HL-60 (cell line): ENCODE data around the gene KRT38.
"Not testable (repeated sequence)": the region's sequence is repeated elsewhere in the genome, so short reads cannot be mapped to it uniquely, and the experiment has no call there.

Source experiments
- DNase-seq, 2 experiments: peaks; one replicate each; pipeline ENCODE4 v3.0.0-alpha.2; 2010 to 2020; ENCODE audit warnings: low read depth in 1 of 2, low spot score in 1 of 2
- H3K27ac ChIP-seq: fragments of 250-450 bp; sonication (Bioruptor Pico); replicated peaks from 2 replicates; pipeline ENCODE4 v1.5.1; 2020; ENCODE audit warnings: mild to moderate bottlenecking, moderate library complexity
- H3K27me3 ChIP-seq: fragments of 250-450 bp; sonication (Bioruptor Pico); 2 replicates; pipeline ENCODE4 v1.5.1; 2021; ENCODE audit warnings: mild to moderate bottlenecking, moderate library complexity; ENCODE audit not compliant: insufficient read depth, poor library complexity, severe bottlenecking
- H3K4me3 ChIP-seq: replicated peaks from 2 replicates; pipeline ENCODE4 v1.5.1; 2011; ENCODE audit warnings: mild to moderate bottlenecking, control low read depth, low read length; ENCODE audit not compliant: insufficient read depth
- GABPA ChIP-seq: IDR thresholded peaks from 2 replicates; pipeline ENCODE4 v1.6.1; 2012; ENCODE audit warnings: low read depth
- POLR2AphosphoS5 ChIP-seq: IDR thresholded peaks from 2 replicates; pipeline ENCODE4 v1.6.1; 2012; ENCODE audit warnings: low read depth
- SPI1 ChIP-seq: IDR thresholded peaks from 2 replicates; pipeline ENCODE4 v1.6.1; 2012; ENCODE audit warnings: low read depth, mild to moderate bottlenecking, borderline replicate concordance
- TF ChIP-seq, protein P1 (sequence below): IDR thresholded peaks from 2 replicates; pipeline ENCODE4 v1.6.1; 2012; ENCODE audit warnings: low read depth; ENCODE audit not compliant: insufficient replicate concordance
- TF ChIP-seq, protein P2 (sequence below): IDR thresholded peaks from one replicate; pipeline ENCODE4 v1.5.1; 2011; ENCODE audit warnings: low read length, control low read depth, inconsistent platforms; ENCODE audit not compliant: insufficient read depth

The KRT38 gene

DNA sequence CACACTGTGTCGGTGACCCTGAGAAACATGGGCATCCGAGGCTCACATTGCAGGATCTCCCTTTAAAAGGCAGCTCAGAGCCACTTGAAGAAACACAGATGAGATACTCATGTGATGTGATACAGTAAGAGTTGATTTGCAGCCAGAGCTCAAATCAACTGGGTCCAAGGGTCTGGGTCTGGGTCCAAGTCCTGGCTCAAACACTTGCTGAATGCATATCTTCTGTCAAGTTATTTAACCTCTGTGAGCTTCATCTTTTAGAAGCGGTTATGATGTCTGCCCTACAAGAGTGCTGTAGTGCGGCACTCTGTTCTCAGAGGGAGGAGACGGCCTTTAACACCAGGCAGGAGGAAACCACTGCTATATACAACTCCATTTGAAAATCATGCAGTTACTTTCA, 6.4 kb downstream of the KRT38 start:
- H3K4me3 ChIP-seq, result no peak overlapping the region
- peaks cover 4% of the 10 kb centered on the region for H3K27me3 ChIP-seq
- no peak for TF ChIP-seq POLR2AphosphoS5
- TF ChIP-seq GABPA, result no peak
- TF ChIP-seq, protein P1, sequence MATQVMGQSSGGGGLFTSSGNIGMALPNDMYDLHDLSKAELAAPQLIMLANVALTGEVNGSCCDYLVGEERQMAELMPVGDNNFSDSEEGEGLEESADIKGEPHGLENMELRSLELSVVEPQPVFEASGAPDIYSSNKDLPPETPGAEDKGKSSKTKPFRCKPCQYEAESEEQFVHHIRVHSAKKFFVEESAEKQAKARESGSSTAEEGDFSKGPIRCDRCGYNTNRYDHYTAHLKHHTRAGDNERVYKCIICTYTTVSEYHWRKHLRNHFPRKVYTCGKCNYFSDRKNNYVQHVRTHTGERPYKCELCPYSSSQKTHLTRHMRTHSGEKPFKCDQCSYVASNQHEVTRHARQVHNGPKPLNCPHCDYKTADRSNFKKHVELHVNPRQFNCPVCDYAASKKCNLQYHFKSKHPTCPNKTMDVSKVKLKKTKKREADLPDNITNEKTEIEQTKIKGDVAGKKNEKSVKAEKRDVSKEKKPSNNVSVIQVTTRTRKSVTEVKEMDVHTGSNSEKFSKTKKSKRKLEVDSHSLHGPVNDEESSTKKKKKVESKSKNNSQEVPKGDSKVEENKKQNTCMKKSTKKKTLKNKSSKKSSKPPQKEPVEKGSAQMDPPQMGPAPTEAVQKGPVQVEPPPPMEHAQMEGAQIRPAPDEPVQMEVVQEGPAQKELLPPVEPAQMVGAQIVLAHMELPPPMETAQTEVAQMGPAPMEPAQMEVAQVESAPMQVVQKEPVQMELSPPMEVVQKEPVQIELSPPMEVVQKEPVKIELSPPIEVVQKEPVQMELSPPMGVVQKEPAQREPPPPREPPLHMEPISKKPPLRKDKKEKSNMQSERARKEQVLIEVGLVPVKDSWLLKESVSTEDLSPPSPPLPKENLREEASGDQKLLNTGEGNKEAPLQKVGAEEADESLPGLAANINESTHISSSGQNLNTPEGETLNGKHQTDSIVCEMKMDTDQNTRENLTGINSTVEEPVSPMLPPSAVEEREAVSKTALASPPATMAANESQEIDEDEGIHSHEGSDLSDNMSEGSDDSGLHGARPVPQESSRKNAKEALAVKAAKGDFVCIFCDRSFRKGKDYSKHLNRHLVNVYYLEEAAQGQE, result no peak
- TF ChIP-seq SPI1, result no peak
- TF ChIP-seq, protein P2, sequence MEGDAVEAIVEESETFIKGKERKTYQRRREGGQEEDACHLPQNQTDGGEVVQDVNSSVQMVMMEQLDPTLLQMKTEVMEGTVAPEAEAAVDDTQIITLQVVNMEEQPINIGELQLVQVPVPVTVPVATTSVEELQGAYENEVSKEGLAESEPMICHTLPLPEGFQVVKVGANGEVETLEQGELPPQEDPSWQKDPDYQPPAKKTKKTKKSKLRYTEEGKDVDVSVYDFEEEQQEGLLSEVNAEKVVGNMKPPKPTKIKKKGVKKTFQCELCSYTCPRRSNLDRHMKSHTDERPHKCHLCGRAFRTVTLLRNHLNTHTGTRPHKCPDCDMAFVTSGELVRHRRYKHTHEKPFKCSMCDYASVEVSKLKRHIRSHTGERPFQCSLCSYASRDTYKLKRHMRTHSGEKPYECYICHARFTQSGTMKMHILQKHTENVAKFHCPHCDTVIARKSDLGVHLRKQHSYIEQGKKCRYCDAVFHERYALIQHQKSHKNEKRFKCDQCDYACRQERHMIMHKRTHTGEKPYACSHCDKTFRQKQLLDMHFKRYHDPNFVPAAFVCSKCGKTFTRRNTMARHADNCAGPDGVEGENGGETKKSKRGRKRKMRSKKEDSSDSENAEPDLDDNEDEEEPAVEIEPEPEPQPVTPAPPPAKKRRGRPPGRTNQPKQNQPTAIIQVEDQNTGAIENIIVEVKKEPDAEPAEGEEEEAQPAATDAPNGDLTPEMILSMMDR, result no peak
- DNase-seq, result no peak
- H3K27ac ChIP-seq, result no peak overlapping the region

DNA sequence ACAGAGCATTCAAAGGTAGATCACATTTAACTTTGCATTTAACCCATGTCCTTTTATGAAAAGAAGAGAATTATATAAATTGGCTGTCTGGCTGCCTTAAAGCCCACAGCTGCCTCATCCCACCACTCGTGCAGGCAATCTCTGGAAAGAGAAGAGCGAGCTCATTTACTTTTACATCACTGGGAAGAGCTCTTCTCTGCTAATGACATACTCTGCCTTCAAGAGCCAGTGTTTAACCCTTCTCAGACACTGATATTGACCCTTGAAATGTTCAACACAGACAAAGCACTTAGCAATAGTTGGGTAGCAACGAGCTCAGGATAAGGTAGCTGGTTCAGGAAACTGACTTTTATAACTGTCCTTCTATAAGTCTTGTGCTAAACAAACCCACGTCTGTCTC, 6.8 kb downstream of the KRT38 start:
- no peak for DNase-seq
- Histone ChIP-seq H3K27ac (no peak overlapping the region), H3K4me3 (no peak overlapping the region), H3K27me3 (peaks cover 2% of the 10 kb centered on the region)
- TF ChIP-seq POLR2AphosphoS5 (no peak), GABPA (no peak)
- TF ChIP-seq, protein P2, result no peak
- TF ChIP-seq, protein P1, result no peak

DNA sequence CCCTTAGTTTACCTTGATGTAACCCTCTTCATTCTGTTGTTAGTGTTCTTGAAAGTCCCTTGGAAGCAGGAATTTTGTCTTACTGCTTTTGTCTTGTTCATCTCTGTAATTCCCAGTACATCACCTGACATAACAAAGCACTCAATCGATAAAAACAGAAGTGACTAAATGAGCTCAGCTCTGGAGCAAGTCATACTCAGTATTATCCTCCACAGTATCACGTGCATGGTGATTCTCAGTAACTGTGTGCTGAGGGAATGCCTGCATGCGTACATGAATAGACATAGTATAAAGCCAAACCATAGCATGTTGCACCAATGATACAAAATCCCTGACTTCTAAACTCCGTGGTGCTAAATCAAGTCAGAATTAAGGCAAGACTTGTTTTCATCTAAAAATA, 7.2 kb downstream of the KRT38 start:
- peaks cover 2% of the 10 kb centered on the region for H3K27me3 ChIP-seq
- TF ChIP-seq SPI1, result no peak
- TF ChIP-seq, protein P2, result no peak
- no peak for TF ChIP-seq POLR2AphosphoS5
- TF ChIP-seq, protein P1, result no peak
- TF ChIP-seq GABPA, result no peak
- no peak for DNase-seq
- no peak overlapping the region for H3K27ac ChIP-seq
- no peak overlapping the region for H3K4me3 ChIP-seq

DNA sequence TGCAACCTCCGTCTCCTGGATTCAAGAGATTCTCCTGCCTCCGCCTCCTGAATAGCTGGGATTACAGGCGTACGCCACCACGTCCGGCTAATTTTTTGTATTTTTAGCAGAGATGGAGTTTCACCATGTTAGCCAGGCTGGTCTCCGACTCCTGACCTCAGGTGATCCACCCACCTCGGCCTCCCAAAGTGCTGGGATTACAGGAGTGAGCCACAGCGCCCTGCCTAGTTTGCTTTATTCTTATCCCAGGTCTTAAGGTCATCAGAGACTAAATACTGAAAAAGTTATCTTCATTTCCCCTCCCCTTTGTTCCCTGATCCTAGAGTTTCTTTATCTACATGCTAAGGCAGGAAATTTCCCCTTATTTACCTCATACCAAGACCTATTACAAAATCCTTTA, 10.4 kb downstream of the KRT38 start:
- H3K4me3 ChIP-seq, H3K27me3 ChIP-seq, DNase-seq, H3K27ac ChIP-seq: not testable (repeated sequence)
